K562 (cell line): ENCODE measurements around the gene HERC5. TPM values are rescaled to one million over a fixed set of nuclear protein-coding genes. Genes with fewer than 3 reads are reported as not detected.

Experiments used
- BHLHE40 ChIP-seq: IDR thresholded peaks from 2 replicates; pipeline ENCODE4 v1.6.1; 2011; ENCODE audit warnings: low read length, improper control_type of control experiment
- E2F6 ChIP-seq, 2 experiments: IDR thresholded peaks; 2 replicates each; pipeline ENCODE4 v1.6.1; 2011; ENCODE audit warnings: borderline replicate concordance in 1 of 2, control low read depth in 1 of 2, low read depth in 1 of 2, low read length in 1 of 2, mild to moderate bottlenecking in 1 of 2, mixed read lengths in 1 of 2, moderate library complexity in 1 of 2; ENCODE audit not compliant: insufficient read depth in 1 of 2, insufficient read length in 1 of 2, poor library complexity in 1 of 2, severe bottlenecking in 1 of 2; ENCODE audit errors: extremely low read depth in 1 of 2
- ETV1 ChIP-seq: fragments of 450-650 bp; conservative IDR thresholded peaks from 2 replicates; pipeline ENCODE4 v1.6.1; 2016; ENCODE audit warnings: missing genetic modification characterization, control low read depth, low read depth, missing compliant biosample characterization
- RAD21 ChIP-seq, 2 experiments: fragments of 250-450 bp in 1 of 2; fragments of 450-650 bp in 1 of 2; sonication (Bioruptor Pico) in 1 of 2; formaldehyde crosslinking in 1 of 2; IDR thresholded peaks in 1 of 2; conservative IDR thresholded peaks in 1 of 2; 2 replicates each; pipeline versions ENCODE4 v1.4.0 to v1.8.0; 2020 to 2022; ENCODE audit warnings: mild to moderate bottlenecking in 2 of 2, moderate library complexity in 1 of 2
- SAFB2 ChIP-seq: fragments of 200-400 bp; formaldehyde crosslinking; IDR thresholded peaks from 2 replicates; pipeline ENCODE4 v1.6.1; 2018; ENCODE audit warnings: borderline replicate concordance, low read length, low read depth, moderate library complexity; ENCODE audit not compliant: severe bottlenecking
- polyA plus RNA-seq, 8 experiments: library from polyadenylated mRNA; depleted of rRNA in 4 of 8; stranded (reverse) in 5 of 8; unstranded in 3 of 8; fragments of >200 nt; fragmentation: Nextera tagmentation in 2 of 8; fragmentation: Illumina TruSeq in 1 of 8; extraction: Ambion mirVana in 2 of 8; extraction: Trizol in 1 of 8; gene quantifications; 2 replicates each; pipeline versions ENCODE4 v1.2.1 to v1.2.3, GENCODE V29; 2011 to 2014; ENCODE audit warnings: inconsistent platforms in 1 of 8, missing spikeins in 1 of 8
- total RNA-seq, 7 experiments: library from RNA; depleted of rRNA in 6 of 7; stranded (reverse); fragments of >200 nt in 6 of 7; fragmentation: Illumina TruSeq in 2 of 7; extraction: Trizol in 2 of 7; gene quantifications; 2 replicates each; pipeline versions ENCODE4 v1.2.1 to v1.2.3, GENCODE V29; 2011 to 2021; ENCODE audit warnings: low replicate concordance in 1 of 7
- TF ChIP-seq, protein P1 (sequence below), 3 experiments: IDR thresholded peaks in 2 of 3; conservative IDR thresholded peaks in 1 of 3; 2 replicates each; pipeline ENCODE4 v1.5.1; 2011 to 2012; ENCODE audit warnings: low read length in 3 of 3, mild to moderate bottlenecking in 3 of 3, control low read depth in 2 of 3, improper control_type of control experiment in 1 of 3, inconsistent platforms in 1 of 3, low read depth in 1 of 3, mixed read lengths in 1 of 3, moderate library complexity in 1 of 3; ENCODE audit not compliant: insufficient read depth in 2 of 3
- TF ChIP-seq, protein P2 (sequence below): fragments of 450-650 bp; IDR thresholded peaks from 2 replicates; pipeline ENCODE4 v1.6.1; 2016; ENCODE audit warnings: mild to moderate bottlenecking, moderate library complexity
- TF ChIP-seq, protein P3 (sequence below), 2 experiments: fragments of 250-450 bp in 1 of 2; fragments of 450-650 bp in 1 of 2; sonication (Bioruptor Pico) in 1 of 2; IDR thresholded peaks; 2 replicates each; pipeline versions ENCODE4 v1.6.1 to v1.8.0; 2016 to 2021; ENCODE audit warnings: mild to moderate bottlenecking in 2 of 2, moderate library complexity in 2 of 2, missing compliant biosample characterization in 1 of 2, missing genetic modification characterization in 1 of 2

Gene HERC5
- total and polyA plus RNA-seq, 9 of the 15 experiments (the other 6 are each of a cell fraction or from before 2014, with no cell fraction given), result 0.18 TPM; not detected in 8

DNA sequence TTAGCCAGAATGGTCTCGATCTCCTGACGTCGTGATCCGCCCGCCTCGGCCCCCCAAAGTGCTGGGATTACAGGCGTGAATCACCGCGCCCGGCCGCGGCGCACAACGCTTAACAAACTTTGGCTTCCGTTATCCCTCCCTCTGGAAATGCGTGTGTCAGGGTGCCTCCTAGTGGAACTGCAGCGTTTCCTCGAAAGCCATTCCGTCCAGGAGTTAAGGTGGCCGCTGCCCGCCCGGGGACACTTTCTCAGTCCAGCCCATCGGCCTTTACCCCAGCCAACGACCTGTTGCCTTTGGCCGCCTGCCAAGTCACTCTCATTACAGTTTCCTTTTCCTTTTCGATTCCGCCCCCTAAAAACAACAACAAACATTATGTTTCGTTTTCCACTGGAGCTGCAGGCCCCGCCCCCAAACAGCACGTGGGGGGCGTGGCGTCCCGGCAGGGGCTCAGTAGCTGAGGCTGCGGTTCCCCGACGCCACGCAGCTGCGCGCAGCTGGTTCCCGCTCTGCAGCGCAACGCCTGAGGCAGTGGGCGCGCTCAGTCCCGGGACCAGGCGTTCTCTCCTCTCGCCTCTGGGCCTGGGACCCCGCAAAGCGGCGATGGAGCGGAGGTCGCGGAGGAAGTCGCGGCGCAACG, at the start of gene HERC5 (continued):
- TF ChIP-seq BHLHE40, result 0 out of 2 replicates have a peak, but pooled peaks have one; percentile 16
- 0 out of 2 replicates have a peak, but pooled peaks have one; percentile 36 for TF ChIP-seq ETV1 (tag)
- TF ChIP-seq, protein P1, sequence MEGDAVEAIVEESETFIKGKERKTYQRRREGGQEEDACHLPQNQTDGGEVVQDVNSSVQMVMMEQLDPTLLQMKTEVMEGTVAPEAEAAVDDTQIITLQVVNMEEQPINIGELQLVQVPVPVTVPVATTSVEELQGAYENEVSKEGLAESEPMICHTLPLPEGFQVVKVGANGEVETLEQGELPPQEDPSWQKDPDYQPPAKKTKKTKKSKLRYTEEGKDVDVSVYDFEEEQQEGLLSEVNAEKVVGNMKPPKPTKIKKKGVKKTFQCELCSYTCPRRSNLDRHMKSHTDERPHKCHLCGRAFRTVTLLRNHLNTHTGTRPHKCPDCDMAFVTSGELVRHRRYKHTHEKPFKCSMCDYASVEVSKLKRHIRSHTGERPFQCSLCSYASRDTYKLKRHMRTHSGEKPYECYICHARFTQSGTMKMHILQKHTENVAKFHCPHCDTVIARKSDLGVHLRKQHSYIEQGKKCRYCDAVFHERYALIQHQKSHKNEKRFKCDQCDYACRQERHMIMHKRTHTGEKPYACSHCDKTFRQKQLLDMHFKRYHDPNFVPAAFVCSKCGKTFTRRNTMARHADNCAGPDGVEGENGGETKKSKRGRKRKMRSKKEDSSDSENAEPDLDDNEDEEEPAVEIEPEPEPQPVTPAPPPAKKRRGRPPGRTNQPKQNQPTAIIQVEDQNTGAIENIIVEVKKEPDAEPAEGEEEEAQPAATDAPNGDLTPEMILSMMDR (IDR thresholded peaks at IDR 0.05 in 2 of 3, conservative IDR thresholded peaks at IDR 0.05 in 1 of 3; ENCODE audit: insufficient read depth in 2 of 3, low read depth in 1 of 3, low read length in 3 of 3), result peak in 1 of 3 experiments; percentile 38; a peak in 2 of 6 replicates
- TF ChIP-seq, protein P2, sequence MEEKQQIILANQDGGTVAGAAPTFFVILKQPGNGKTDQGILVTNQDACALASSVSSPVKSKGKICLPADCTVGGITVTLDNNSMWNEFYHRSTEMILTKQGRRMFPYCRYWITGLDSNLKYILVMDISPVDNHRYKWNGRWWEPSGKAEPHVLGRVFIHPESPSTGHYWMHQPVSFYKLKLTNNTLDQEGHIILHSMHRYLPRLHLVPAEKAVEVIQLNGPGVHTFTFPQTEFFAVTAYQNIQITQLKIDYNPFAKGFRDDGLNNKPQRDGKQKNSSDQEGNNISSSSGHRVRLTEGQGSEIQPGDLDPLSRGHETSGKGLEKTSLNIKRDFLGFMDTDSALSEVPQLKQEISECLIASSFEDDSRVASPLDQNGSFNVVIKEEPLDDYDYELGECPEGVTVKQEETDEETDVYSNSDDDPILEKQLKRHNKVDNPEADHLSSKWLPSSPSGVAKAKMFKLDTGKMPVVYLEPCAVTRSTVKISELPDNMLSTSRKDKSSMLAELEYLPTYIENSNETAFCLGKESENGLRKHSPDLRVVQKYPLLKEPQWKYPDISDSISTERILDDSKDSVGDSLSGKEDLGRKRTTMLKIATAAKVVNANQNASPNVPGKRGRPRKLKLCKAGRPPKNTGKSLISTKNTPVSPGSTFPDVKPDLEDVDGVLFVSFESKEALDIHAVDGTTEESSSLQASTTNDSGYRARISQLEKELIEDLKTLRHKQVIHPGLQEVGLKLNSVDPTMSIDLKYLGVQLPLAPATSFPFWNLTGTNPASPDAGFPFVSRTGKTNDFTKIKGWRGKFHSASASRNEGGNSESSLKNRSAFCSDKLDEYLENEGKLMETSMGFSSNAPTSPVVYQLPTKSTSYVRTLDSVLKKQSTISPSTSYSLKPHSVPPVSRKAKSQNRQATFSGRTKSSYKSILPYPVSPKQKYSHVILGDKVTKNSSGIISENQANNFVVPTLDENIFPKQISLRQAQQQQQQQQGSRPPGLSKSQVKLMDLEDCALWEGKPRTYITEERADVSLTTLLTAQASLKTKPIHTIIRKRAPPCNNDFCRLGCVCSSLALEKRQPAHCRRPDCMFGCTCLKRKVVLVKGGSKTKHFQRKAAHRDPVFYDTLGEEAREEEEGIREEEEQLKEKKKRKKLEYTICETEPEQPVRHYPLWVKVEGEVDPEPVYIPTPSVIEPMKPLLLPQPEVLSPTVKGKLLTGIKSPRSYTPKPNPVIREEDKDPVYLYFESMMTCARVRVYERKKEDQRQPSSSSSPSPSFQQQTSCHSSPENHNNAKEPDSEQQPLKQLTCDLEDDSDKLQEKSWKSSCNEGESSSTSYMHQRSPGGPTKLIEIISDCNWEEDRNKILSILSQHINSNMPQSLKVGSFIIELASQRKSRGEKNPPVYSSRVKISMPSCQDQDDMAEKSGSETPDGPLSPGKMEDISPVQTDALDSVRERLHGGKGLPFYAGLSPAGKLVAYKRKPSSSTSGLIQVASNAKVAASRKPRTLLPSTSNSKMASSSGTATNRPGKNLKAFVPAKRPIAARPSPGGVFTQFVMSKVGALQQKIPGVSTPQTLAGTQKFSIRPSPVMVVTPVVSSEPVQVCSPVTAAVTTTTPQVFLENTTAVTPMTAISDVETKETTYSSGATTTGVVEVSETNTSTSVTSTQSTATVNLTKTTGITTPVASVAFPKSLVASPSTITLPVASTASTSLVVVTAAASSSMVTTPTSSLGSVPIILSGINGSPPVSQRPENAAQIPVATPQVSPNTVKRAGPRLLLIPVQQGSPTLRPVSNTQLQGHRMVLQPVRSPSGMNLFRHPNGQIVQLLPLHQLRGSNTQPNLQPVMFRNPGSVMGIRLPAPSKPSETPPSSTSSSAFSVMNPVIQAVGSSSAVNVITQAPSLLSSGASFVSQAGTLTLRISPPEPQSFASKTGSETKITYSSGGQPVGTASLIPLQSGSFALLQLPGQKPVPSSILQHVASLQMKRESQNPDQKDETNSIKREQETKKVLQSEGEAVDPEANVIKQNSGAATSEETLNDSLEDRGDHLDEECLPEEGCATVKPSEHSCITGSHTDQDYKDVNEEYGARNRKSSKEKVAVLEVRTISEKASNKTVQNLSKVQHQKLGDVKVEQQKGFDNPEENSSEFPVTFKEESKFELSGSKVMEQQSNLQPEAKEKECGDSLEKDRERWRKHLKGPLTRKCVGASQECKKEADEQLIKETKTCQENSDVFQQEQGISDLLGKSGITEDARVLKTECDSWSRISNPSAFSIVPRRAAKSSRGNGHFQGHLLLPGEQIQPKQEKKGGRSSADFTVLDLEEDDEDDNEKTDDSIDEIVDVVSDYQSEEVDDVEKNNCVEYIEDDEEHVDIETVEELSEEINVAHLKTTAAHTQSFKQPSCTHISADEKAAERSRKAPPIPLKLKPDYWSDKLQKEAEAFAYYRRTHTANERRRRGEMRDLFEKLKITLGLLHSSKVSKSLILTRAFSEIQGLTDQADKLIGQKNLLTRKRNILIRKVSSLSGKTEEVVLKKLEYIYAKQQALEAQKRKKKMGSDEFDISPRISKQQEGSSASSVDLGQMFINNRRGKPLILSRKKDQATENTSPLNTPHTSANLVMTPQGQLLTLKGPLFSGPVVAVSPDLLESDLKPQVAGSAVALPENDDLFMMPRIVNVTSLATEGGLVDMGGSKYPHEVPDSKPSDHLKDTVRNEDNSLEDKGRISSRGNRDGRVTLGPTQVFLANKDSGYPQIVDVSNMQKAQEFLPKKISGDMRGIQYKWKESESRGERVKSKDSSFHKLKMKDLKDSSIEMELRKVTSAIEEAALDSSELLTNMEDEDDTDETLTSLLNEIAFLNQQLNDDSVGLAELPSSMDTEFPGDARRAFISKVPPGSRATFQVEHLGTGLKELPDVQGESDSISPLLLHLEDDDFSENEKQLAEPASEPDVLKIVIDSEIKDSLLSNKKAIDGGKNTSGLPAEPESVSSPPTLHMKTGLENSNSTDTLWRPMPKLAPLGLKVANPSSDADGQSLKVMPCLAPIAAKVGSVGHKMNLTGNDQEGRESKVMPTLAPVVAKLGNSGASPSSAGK, result peak; percentile 21; the same call in 1 of the 2 replicates
- no peak for TF ChIP-seq SAFB2
- TF ChIP-seq, protein P3, sequence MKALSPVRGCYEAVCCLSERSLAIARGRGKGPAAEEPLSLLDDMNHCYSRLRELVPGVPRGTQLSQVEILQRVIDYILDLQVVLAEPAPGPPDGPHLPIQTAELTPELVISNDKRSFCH (CRISPR knock-in tag; IDR thresholded peaks at IDR 0.05), result no peak
- TF ChIP-seq, protein P3 (tag; IDR thresholded peaks at IDR 0.05), result no peak
- TF ChIP-seq RAD21 (CRISPR knock-in tag; conservative IDR thresholded peaks at IDR 0.05 in 1 of 2, IDR thresholded peaks at IDR 0.05 in 1 of 2), result peak in 1 of 2 experiments; percentile 30; a peak in 1 of 4 replicates
- peak in 1 of 2 experiments; percentile 68 for TF ChIP-seq E2F6 (IDR thresholded peaks at IDR 0.05; ENCODE audit: borderline replicate concordance in 1 of 2, extremely low read depth in 1 of 2, insufficient read depth in 1 of 2, insufficient read length in 1 of 2, low read depth in 1 of 2, low read length in 1 of 2, poor library complexity in 1 of 2, severe bottlenecking in 1 of 2)
- TF ChIP-seq, all 486 proteins: peak for 12
